GM19372 (cell line): ENCODE measurements around the gene APLNR.
"Not testable (repeated sequence)": the region's sequence is repeated elsewhere in the genome, so short reads cannot be mapped to it uniquely, and the experiment has no call there.

Source experiments
- ATAC-seq: cut with Tn5 transposase; IDR thresholded peaks from one replicate; pipeline ENCODE4 v1.9.1; 2021; ENCODE audit warnings: mild to moderate bottlenecking, low read depth, moderate library complexity; ENCODE audit not compliant: unreplicated experiment

Gene APLNR

DNA sequence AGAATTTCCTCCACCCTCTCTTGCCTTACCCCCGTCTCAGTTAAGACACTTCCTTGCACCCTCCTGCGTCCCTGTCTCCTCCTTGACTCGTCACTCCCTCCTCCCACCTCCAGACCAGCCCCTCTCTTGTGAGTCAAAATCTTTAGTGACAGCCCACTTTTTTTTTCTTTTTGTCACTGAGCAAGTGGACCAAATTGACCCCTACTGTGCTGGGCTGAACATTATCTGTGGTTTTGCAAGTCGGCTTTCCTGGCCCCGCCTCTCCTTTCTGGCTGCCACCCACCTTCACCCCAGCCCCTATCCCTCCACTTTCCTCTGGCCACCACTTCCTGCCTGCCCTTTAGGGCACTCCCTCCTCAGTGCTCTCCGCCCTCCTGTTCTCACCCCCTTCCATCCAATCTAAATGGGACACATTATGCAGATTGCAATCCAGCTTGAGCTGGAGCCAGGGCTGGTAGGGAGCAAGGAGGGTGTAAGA lies at the start of gene APLNR:
Gene APLNR (minus strand): TSS at position 47 of the 478 bp plus-strand sequence. CDS start 246 bp downstream, outside the sequence.
- ATAC-seq: no peak

- ATAC-seq: no peak
Measured at GRCh38 chr11:57283231-57283990, 46.4 kb upstream of the APLNR start.

GRCh38 chr11:57281546-57281945 lies 44.5 kb upstream of the APLNR start:
- not testable (repeated sequence) for ATAC-seq

GRCh38 chr11:57279116-57279515 lies 42.1 kb upstream of the APLNR start:
- no peak for ATAC-seq

DNA sequence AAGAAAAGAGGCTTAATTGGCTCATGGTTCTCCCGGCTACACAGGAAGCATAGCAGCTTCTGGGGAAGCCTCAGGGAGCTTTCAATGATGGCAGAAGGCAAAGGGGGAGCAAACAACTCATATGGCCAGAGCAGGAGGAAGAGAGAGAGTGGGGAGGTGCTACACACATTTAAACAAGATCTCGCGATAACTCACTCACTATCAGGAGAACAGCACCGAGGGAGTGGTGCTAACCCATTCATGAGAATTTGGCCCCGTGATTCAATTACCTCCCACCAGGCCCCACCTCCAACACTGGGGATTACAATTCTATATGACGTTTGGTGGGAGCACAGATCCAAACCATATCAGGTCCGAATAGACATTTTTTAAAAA lies 41.7 kb upstream of the APLNR start:
- no peak for ATAC-seq

DNA sequence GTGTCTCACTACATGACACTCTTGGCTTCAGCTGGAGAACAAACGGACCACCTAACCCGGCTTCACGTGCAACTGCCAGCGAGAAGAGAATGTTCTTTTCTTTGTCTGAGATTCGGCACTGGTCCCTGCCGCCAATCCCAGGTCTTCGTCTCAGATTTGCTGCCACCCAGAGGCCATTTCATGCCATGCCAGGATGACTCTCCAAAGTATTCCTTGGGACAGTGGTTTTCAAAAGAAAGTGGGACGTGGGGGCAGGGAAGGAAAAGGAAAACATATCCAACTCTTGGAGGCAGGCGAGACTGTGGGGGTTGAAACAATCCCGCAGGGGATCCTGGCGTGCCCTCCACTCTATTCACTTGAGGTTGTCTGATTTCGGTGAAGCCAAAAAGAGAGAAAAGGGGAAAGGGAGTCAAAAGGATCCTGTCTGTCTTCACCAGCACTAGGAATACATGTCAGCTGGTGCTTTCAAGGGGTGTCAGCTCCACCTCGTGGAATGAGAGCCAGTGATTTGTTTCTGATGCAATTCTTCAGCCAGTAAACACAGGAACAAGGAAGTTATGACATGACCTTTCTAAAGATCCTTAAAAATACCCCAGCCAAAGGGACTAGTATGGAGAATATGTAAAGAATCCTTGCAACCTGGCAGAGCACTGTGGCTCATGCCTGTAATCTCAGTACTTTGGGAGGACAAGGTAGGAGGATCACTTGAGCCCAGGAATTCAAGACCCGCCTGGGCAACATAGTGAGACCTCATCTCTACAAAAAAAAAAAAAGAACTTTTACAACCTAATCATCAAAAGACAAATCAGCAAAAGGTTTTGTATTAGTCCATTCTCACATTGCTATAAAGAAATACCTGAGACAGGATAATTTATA lies 41.0 kb upstream of the APLNR start:
- no peak for ATAC-seq

GRCh38 chr11:57276971-57277675 lies 40.1 kb upstream of the APLNR start:
- no peak for ATAC-seq

DNA sequence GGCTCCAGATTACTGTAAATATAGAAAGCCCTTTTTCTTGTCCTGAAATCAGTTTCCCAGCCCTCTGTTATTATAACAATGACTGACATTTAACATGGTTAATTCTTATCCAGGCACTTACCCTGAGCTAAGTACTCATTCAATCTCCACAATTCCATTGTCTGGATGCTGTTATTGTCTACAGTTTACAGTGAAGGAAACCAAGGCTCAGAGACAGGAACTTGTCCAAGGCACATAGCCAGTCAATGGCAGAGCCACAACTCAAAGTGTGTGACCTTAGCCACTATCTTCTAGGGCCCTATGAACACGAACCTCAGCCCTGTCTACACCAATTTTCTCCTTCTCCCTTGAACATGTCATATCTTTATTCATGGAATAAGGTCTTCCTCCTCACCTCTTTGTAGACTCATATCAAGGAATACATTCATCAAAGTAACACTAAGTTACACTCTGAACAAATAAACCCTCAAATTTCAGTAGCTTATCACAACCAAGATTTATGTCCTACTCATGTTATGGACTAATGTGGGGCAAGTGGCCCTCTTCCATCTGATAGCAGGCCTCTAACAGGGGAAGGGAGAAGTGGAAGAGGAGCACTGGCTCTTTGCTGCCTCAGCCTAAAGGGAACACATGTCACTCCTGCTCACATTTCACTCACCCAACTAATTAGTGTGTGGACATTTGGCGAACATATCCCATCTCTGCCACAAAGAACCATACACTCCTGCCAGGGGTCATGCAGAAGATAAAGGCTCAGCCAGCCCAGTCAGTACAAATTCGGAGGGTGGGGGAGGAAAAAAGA lies 39.3 kb upstream of the APLNR start:
- no peak for ATAC-seq

GRCh38 chr11:57275582-57275981 lies 38.5 kb upstream of the APLNR start:
- no peak for ATAC-seq

DNA sequence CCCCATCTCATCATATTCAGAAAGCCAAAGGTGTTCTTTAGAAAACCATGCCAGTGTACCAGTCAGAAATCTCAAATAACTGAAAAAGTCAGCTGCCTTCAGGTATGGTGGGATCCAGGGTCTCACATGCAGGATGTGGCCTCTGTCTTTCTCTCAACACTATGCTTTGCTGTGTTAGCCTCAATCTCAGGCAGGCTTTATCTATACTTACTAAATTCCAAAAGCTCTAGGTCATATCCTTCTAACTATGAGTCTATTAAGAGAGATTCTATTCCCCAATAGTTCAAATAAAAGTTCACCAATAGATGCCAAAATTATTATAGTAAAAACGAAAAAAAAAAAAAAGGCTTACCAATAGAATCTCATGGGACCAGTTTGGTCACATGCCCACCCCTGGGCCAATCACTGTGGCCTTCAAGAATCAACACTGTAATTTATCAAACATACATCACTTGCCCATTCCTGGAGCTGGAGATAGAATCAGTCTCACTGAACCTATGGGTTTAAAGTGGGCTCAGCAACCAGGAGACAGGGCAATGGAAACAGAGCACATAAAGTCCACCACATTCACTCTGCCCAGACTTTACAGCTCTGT lies 38.0 kb upstream of the APLNR start:
- ATAC-seq: no peak

DNA sequence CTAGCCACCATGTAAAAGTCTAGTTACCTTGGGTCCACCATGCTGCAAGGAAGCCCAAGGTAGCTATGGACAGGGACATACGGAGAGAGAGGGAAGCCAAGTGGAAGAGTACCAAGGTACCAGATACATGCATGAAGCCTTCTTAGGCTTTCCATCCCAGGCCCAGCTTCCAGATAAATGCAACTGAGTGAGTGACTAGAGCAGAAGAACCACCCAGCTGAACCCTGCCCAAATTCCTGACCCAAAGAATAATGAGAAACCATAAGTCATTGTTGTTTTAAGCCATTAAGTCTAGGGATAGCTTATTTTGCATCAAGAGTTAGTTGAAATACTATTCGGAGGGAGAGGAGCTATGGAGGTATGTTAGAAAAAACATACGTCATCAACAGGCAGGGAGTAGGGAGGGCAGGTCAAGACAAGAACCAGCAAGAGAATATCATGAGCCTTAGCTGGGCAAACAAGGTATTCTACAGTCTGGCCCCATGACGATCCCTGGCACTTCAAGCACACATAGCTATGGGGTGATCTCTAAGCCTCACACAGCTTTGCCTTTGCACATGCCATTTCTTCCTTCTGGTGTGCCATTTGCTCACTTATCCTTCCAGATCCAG lies 36.5 kb upstream of the APLNR start:
- ATAC-seq: no peak

DNA sequence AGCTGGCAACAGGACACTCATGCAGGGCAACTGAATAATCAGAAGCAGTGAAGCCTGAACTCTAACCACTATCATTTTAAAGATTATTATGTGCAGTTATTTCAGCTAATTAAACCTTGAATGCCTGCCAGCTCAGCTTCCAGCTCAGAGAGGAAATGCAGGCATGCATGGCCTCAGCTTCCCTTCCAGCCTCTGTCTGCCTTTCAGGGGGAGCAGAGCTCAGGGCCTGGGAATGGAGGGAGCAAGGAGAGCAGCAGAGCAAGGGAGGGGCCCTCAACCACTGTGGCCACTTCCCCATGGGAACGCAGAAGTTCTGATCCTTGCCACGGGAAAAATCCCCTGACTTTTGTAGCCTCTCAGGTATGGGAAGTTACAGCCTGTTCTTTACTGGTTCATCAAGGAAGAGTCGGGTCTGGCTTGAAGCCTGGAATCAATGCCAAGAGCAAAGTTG lies 32.5 kb upstream of the APLNR start:
- no peak for ATAC-seq

DNA sequence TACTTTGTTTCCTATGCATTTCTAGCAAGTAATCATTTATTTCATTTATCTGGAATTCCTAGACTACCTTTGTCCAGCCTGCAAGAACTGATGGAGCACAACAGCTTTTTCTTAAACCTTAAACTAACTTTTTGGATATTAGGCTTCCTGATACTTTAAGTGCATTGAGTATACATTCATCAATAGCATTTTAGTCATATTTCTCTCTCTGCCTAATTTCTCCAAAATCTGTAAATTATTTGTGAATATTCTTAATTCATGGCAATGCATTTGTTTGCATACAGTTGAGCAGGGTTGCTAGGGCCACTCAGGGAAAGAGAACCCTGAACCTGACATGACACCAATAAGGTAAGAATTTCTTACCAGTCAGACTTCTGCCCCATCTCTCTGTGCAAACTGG lies 29.1 kb upstream of the APLNR start:
- no peak for ATAC-seq

DNA sequence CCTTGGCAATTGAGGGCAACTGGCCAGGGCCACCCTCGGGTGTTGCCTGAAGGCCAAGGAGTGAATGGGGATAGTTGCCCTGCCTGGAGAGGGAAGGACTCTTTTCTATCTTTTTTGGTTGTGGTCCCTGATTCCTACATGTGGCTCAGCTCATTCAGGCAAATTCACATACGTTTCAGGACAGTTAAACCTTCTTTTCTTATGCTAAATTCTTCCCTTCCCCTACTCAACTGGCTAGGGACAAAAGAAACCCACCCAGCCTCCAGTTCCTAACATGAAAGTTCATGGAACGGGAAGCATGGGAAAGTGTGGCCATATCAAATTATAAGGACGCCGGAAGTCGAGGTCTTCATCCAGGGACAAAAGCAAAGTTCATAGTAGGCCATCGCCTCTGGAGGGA lies 26.3 kb upstream of the APLNR start:
- ATAC-seq: no peak

- no peak for ATAC-seq
Measured at GRCh38 chr11:57262157-57262556, 25.1 kb upstream of the APLNR start.

- no peak for ATAC-seq
Measured at GRCh38 chr11:57260937-57261783, 24.1 kb upstream of the APLNR start.

DNA sequence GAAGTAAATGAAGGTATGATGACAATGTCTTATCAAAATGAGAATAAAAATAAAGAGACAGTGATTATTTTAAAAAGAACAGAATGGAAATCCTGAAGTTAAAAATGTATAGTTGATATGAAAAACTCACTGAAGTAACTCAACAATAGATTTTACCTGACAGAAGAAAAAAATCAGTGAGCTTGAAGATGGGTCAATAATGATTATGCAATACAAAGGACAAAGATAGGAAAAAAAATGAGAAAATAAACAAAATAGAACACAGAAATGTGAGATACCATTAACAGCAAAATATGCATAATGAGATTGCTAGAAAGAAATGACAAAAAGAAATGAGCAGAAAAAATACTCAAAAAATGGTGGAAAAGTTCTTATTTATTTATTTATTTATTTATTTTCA lies 19.1 kb upstream of the APLNR start:
- no peak for ATAC-seq

DNA sequence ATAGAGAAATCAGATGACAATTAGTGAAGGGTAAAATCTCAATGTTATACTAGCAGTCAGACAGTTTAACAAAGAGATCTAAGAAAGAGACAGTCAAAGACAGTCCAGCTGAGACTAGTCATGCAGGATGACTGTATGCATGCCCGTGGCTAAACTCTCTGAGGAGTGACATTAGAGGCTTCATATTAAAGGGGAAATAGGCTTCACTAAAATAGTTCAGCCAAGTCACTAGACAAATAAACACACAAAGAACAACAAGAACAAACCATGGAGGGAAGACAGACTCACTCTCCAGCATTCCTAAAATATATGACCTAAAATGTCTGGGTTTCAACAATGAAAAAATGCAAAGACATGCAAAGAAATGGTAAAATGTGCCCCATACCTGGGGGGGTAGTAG lies 18.6 kb upstream of the APLNR start:
- ATAC-seq: no peak
